K562 (cell line): ENCODE data around the gene ARHGAP4. TPM values are rescaled to one million over a fixed set of nuclear protein-coding genes. Genes with fewer than 3 reads are reported as not detected.

Experiments
- ARID3B ChIP-seq: fragments of 250-450 bp; sonication (Bioruptor Pico); IDR thresholded peaks from 2 replicates; pipeline ENCODE4 v1.4.0; 2020; ENCODE audit warnings: borderline replicate concordance
- C11orf30 ChIP-seq: fragments of 450-650 bp; IDR thresholded peaks from 2 replicates; pipeline ENCODE4 v1.6.1; 2016; ENCODE audit warnings: low read depth, mild to moderate bottlenecking
- CHAMP1 ChIP-seq: fragments of 450-650 bp; IDR thresholded peaks from 2 replicates; pipeline ENCODE4 v1.6.1; 2016; ENCODE audit warnings: mild to moderate bottlenecking
- CREBBP ChIP-seq: IDR thresholded peaks from one replicate; pipeline ENCODE4 v1.6.1; 2012; ENCODE audit warnings: low read depth, mild to moderate bottlenecking, control low read depth, inconsistent platforms, low read length
- DPF2 ChIP-seq: fragments of 450-650 bp; IDR thresholded peaks from 2 replicates; pipeline ENCODE4 v1.6.1; 2016
- E2F5 ChIP-seq: sonication (generic); formaldehyde crosslinking; IDR thresholded peaks from 2 replicates; pipeline ENCODE4 v1.8.0; 2022; ENCODE audit warnings: mild to moderate bottlenecking, missing genetic modification reagents
- FOXP1 ChIP-seq: sonication (generic); formaldehyde crosslinking; IDR thresholded peaks from 2 replicates; pipeline ENCODE4 v1.8.0; 2022; ENCODE audit warnings: mild to moderate bottlenecking, missing genetic modification reagents
- FUS ChIP-seq: fragments of 200-400 bp; formaldehyde crosslinking; optimal IDR thresholded peaks from 2 replicates; pipeline ENCODE3; 2017; ENCODE audit warnings: low read depth, low read length
- GATAD2A ChIP-seq: fragments of 450-650 bp; IDR thresholded peaks from 2 replicates; pipeline ENCODE4 v1.6.1; 2017
- HDAC1 ChIP-seq, 2 experiments: fragments of 450-650 bp; IDR thresholded peaks; 2 replicates each; pipeline ENCODE4 v1.6.1; 2016 to 2017; ENCODE audit warnings: inconsistent platforms in 1 of 2, mild to moderate bottlenecking in 1 of 2, moderate library complexity in 1 of 2
- NFIC ChIP-seq: fragments of 450-650 bp; IDR thresholded peaks from 2 replicates; pipeline ENCODE4 v1.6.1; 2017; ENCODE audit warnings: mild to moderate bottlenecking, inconsistent platforms
- PATZ1 ChIP-seq: fragments of 250-450 bp; sonication (Bioruptor Pico); IDR thresholded peaks from 2 replicates; pipeline ENCODE4 v1.5.0; 2020; ENCODE audit warnings: mild to moderate bottlenecking, borderline replicate concordance
- POLR2A ChIP-seq: fragments of 450-650 bp; conservative IDR thresholded peaks from 2 replicates; pipeline ENCODE4 v1.6.1; 2016
- U2AF2 ChIP-seq: fragments of 200-400 bp; formaldehyde crosslinking; optimal IDR thresholded peaks from 2 replicates; pipeline ENCODE3; 2017; ENCODE audit warnings: low read depth, mild to moderate bottlenecking, low read length
- ZNF316 ChIP-seq: fragments of 450-650 bp; IDR thresholded peaks from 2 replicates; pipeline ENCODE4 v1.6.1; 2016
- ZNF551 ChIP-seq: fragments of 250-450 bp; sonication (Bioruptor Pico); IDR thresholded peaks from 2 replicates; pipeline ENCODE4 v1.5.0; 2021; ENCODE audit warnings: mild to moderate bottlenecking, moderate library complexity
- ZNF668 ChIP-seq: fragments of 250-450 bp; sonication (Bioruptor Pico); IDR thresholded peaks from 2 replicates; pipeline ENCODE4 v1.8.0; 2022; ENCODE audit warnings: mild to moderate bottlenecking, inconsistent platforms
- polyA plus RNA-seq, 8 experiments: library from polyadenylated mRNA; depleted of rRNA in 4 of 8; stranded (reverse) in 5 of 8; unstranded in 3 of 8; fragments of >200 nt; fragmentation: Nextera tagmentation in 2 of 8; fragmentation: Illumina TruSeq in 1 of 8; extraction: Ambion mirVana in 2 of 8; extraction: Trizol in 1 of 8; gene quantifications; 2 replicates each; pipeline versions ENCODE4 v1.2.1 to v1.2.3, GENCODE V29; 2011 to 2014; ENCODE audit warnings: inconsistent platforms in 1 of 8, missing spikeins in 1 of 8
- total RNA-seq, 7 experiments: library from RNA; depleted of rRNA in 6 of 7; stranded (reverse); fragments of >200 nt in 6 of 7; fragmentation: Illumina TruSeq in 2 of 7; extraction: Trizol in 2 of 7; gene quantifications; 2 replicates each; pipeline versions ENCODE4 v1.2.1 to v1.2.3, GENCODE V29; 2011 to 2021; ENCODE audit warnings: low replicate concordance in 1 of 7
- TF ChIP-seq, protein P1 (sequence below), 2 experiments: IDR thresholded peaks; 2 replicates each; pipeline ENCODE4 v1.6.1; 2011; ENCODE audit warnings: borderline replicate concordance in 1 of 2, control low read depth in 1 of 2, low read depth in 1 of 2, low read length in 1 of 2, mild to moderate bottlenecking in 1 of 2, mixed read lengths in 1 of 2, moderate library complexity in 1 of 2; ENCODE audit not compliant: insufficient read depth in 1 of 2, insufficient read length in 1 of 2, poor library complexity in 1 of 2, severe bottlenecking in 1 of 2; ENCODE audit errors: extremely low read depth in 1 of 2
- TF ChIP-seq, protein P2 (sequence below): sonication (generic); formaldehyde crosslinking; IDR thresholded peaks from 2 replicates; pipeline ENCODE4 v1.8.1; 2022; ENCODE audit warnings: missing genetic modification reagents

Gene ARHGAP4
- total and polyA plus RNA-seq, 9 of the 15 experiments (the other 6 are each of a cell fraction or from before 2014, with no cell fraction given) = 0.30 to 81.8 (median 13.5) TPM

DNA sequence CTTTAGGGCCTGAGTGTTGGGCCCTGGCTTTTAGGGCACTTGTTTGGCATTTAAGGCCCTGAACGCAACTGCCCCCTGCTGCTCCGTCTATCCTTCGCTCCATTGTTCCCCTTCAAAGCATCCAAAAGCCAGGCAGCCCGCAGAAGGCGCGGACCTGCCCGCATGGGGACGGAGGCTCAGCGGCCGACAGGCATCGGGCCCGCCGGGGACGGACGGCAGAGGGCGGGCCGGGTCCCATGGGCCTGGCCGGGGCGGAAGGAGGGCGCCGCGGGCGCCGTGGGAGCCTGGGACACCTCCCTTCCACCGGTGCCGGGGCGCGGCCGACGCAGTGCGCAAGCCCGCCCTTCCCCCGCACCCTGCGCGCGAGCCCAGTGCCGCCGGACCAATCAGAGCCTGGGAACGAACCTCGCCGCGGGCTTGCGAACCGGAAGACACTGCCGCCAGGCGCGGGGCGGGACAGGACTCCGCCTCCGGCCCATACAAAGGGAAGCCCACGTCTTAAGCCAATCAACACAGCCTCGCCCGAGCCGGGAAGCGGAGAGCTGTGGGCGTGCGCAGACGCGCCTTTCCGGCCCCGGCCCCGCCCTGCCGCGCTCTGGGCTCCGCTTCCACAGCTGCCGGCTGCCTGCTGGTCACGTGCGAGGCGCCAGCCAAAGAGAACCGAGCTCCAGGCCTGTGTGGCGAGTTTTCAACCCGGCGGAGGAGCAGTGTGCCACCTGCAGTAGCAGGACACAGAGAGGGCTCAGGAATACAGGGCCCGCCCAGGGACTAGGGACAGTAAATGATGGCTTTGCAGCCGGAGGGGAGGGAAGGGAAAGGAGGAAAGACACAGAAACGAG lies 2.1 kb upstream of the ARHGAP4 start (continued):
- TF ChIP-seq ARID3B (CRISPR knock-in tag) = no peak
- TF ChIP-seq POLR2A = peak; percentile 69
- TF ChIP-seq GATAD2A = no peak
- TF ChIP-seq NFIC = peak; percentile 1; the same call in 1 of the 2 replicates
- no peak for TF ChIP-seq ZNF551
- TF ChIP-seq ZNF668 (CRISPR knock-in tag) = no peak
- TF ChIP-seq ZNF316 = no peak
- TF ChIP-seq FUS = peak; percentile 33
- TF ChIP-seq, protein P1, sequence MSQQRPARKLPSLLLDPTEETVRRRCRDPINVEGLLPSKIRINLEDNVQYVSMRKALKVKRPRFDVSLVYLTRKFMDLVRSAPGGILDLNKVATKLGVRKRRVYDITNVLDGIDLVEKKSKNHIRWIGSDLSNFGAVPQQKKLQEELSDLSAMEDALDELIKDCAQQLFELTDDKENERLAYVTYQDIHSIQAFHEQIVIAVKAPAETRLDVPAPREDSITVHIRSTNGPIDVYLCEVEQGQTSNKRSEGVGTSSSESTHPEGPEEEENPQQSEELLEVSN (IDR thresholded peaks at IDR 0.05; ENCODE audit: borderline replicate concordance in 1 of 2, extremely low read depth in 1 of 2, insufficient read depth in 1 of 2, insufficient read length in 1 of 2, low read depth in 1 of 2, low read length in 1 of 2, poor library complexity in 1 of 2, severe bottlenecking in 1 of 2) = peak in 1 of 2 experiments; percentile 69
- peak in 1 of 2 experiments; percentile 52; a peak in 1 of 4 replicates for TF ChIP-seq HDAC1 (IDR thresholded peaks at IDR 0.05)
- TF ChIP-seq PATZ1 (CRISPR knock-in tag) = no peak
- TF ChIP-seq E2F5 (CRISPR knock-in tag) = no peak
- no peak for TF ChIP-seq FOXP1 (CRISPR knock-in tag)
- 0 out of 2 replicates have a peak, but pooled peaks have one; percentile 25 for TF ChIP-seq DPF2
- TF ChIP-seq, protein P2, sequence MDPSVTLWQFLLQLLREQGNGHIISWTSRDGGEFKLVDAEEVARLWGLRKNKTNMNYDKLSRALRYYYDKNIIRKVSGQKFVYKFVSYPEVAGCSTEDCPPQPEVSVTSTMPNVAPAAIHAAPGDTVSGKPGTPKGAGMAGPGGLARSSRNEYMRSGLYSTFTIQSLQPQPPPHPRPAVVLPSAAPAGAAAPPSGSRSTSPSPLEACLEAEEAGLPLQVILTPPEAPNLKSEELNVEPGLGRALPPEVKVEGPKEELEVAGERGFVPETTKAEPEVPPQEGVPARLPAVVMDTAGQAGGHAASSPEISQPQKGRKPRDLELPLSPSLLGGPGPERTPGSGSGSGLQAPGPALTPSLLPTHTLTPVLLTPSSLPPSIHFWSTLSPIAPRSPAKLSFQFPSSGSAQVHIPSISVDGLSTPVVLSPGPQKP (CRISPR knock-in tag) = no peak
- TF ChIP-seq CHAMP1 = no peak
- TF ChIP-seq CREBBP = no peak
- no peak for TF ChIP-seq U2AF2
- TF ChIP-seq C11orf30 = no peak
